Measurements from ENCODE around the gene NPDC1.

NPDC1 gene

DNA sequence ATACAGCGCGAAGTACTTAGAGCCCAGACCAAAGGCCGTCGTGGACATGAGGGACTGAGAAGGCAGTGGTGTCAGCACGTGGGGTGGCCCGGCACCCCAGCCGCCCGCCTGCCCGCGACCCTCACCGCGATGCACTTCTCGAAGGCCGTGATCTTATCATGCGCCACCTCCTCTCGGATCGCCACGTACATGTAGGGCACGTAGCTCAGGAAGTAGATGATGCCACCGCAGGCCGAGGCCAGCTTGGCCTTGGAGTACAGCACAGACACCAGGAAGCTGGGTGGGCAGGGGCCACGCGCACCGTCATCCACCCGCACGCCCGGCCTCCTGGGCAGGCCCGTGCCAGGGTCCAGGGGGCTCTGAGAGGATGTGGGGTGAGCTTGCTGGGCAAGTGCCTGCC, 28.9 kb downstream of the NPDC1 start:
- no peak for TF ChIP-seq USF1 (IDR thresholded peaks at IDR 0.05)
- no peak for TF ChIP-seq NFIC (IDR thresholded peaks at IDR 0.05)
- no peak for TF ChIP-seq EGR1 (IDR thresholded peaks at IDR 0.05)
- no peak for TF ChIP-seq ZBTB7A (IDR thresholded peaks at IDR 0.05; ENCODE audit: low read depth)
- TF ChIP-seq TCF12 (IDR thresholded peaks at IDR 0.05; ENCODE audit: low read depth): no peak
- TF ChIP-seq EP300 (IDR thresholded peaks at IDR 0.05; ENCODE audit: borderline replicate concordance): no peak
- TF ChIP-seq FOXM1 (IDR thresholded peaks at IDR 0.05; ENCODE audit: borderline replicate concordance, low read depth): no peak

GRCh38 chr9:137016436-137016835, 29.5 kb downstream of the NPDC1 start:
- TF ChIP-seq CEBPB (IDR thresholded peaks at IDR 0.05) (no peak), TAF1 (IDR thresholded peaks at IDR 0.05; ENCODE audit: low read depth) (no peak), USF1 (IDR thresholded peaks at IDR 0.05) (no peak), TEAD4 (IDR thresholded peaks at IDR 0.05) (no peak), YY1 (IDR thresholded peaks at IDR 0.05; ENCODE audit: low read depth) (no peak), EP300 (IDR thresholded peaks at IDR 0.05; ENCODE audit: borderline replicate concordance) (no peak), FOXM1 (IDR thresholded peaks at IDR 0.05; ENCODE audit: borderline replicate concordance, low read depth) (no peak), TCF12 (IDR thresholded peaks at IDR 0.05; ENCODE audit: low read depth) (no peak), ZBTB7A (IDR thresholded peaks at IDR 0.05; ENCODE audit: low read depth) (no peak)
- TF ChIP-seq, protein P1, sequence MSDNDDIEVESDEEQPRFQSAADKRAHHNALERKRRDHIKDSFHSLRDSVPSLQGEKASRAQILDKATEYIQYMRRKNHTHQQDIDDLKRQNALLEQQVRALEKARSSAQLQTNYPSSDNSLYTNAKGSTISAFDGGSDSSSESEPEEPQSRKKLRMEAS (IDR thresholded peaks at IDR 0.05): no peak
- TF ChIP-seq, protein P2, sequence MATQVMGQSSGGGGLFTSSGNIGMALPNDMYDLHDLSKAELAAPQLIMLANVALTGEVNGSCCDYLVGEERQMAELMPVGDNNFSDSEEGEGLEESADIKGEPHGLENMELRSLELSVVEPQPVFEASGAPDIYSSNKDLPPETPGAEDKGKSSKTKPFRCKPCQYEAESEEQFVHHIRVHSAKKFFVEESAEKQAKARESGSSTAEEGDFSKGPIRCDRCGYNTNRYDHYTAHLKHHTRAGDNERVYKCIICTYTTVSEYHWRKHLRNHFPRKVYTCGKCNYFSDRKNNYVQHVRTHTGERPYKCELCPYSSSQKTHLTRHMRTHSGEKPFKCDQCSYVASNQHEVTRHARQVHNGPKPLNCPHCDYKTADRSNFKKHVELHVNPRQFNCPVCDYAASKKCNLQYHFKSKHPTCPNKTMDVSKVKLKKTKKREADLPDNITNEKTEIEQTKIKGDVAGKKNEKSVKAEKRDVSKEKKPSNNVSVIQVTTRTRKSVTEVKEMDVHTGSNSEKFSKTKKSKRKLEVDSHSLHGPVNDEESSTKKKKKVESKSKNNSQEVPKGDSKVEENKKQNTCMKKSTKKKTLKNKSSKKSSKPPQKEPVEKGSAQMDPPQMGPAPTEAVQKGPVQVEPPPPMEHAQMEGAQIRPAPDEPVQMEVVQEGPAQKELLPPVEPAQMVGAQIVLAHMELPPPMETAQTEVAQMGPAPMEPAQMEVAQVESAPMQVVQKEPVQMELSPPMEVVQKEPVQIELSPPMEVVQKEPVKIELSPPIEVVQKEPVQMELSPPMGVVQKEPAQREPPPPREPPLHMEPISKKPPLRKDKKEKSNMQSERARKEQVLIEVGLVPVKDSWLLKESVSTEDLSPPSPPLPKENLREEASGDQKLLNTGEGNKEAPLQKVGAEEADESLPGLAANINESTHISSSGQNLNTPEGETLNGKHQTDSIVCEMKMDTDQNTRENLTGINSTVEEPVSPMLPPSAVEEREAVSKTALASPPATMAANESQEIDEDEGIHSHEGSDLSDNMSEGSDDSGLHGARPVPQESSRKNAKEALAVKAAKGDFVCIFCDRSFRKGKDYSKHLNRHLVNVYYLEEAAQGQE (IDR thresholded peaks at IDR 0.05; ENCODE audit: low read depth): no peak

GRCh38 chr9:137015976-137016375, 30.0 kb downstream of the NPDC1 start:
- no peak for TF ChIP-seq CREB1 (IDR thresholded peaks at IDR 0.05; ENCODE audit: low read depth)
- no peak for TF ChIP-seq NFIC (IDR thresholded peaks at IDR 0.05)
- no peak for TF ChIP-seq TEAD4 (IDR thresholded peaks at IDR 0.05)
- TF ChIP-seq, protein P1 (IDR thresholded peaks at IDR 0.05): no peak
- no peak for TF ChIP-seq TCF12 (IDR thresholded peaks at IDR 0.05; ENCODE audit: low read depth)
- no peak for TF ChIP-seq YY1 (IDR thresholded peaks at IDR 0.05; ENCODE audit: low read depth)
- no peak for TF ChIP-seq EP300 (IDR thresholded peaks at IDR 0.05; ENCODE audit: borderline replicate concordance)

GRCh38 chr9:137015540-137015930, 30.4 kb downstream of the NPDC1 start:
- no peak for TF ChIP-seq NFIC (IDR thresholded peaks at IDR 0.05)
- TF ChIP-seq YY1 (IDR thresholded peaks at IDR 0.05; ENCODE audit: low read depth): no peak
- TF ChIP-seq CREB1 (IDR thresholded peaks at IDR 0.05; ENCODE audit: low read depth): no peak
- no peak for TF ChIP-seq FOXM1 (IDR thresholded peaks at IDR 0.05; ENCODE audit: borderline replicate concordance, low read depth)
- TF ChIP-seq RAD21 (IDR thresholded peaks at IDR 0.05; ENCODE audit: low read depth): no peak
- TF ChIP-seq, protein P2 (IDR thresholded peaks at IDR 0.05; ENCODE audit: low read depth): no peak
- no peak for TF ChIP-seq USF1 (IDR thresholded peaks at IDR 0.05)
- no peak for TF ChIP-seq ZBTB7A (IDR thresholded peaks at IDR 0.05; ENCODE audit: low read depth)
- TF ChIP-seq EGR1 (IDR thresholded peaks at IDR 0.05): no peak
- TF ChIP-seq EP300 (IDR thresholded peaks at IDR 0.05; ENCODE audit: borderline replicate concordance): no peak
- no peak for TF ChIP-seq TCF12 (IDR thresholded peaks at IDR 0.05; ENCODE audit: low read depth)
- TF ChIP-seq TAF1 (IDR thresholded peaks at IDR 0.05; ENCODE audit: low read depth): no peak
- TF ChIP-seq CEBPB (IDR thresholded peaks at IDR 0.05): no peak
- no peak for TF ChIP-seq TEAD4 (IDR thresholded peaks at IDR 0.05)

GRCh38 chr9:137014776-137015539, 31.0 kb downstream of the NPDC1 start:
- peak; percentile 76; the same call in 1 of the 2 replicates for TF ChIP-seq NFIC (IDR thresholded peaks at IDR 0.05)
- TF ChIP-seq TCF12 (IDR thresholded peaks at IDR 0.05; ENCODE audit: low read depth): peak; percentile 85; the same call in 1 of the 2 replicates
- no peak for TF ChIP-seq ZBTB7A (IDR thresholded peaks at IDR 0.05; ENCODE audit: low read depth)
- no peak for TF ChIP-seq EGR1 (IDR thresholded peaks at IDR 0.05)
- TF ChIP-seq, protein P1 (IDR thresholded peaks at IDR 0.05): peak; percentile 24; the same call in 1 of the 2 replicates
- TF ChIP-seq EP300 (IDR thresholded peaks at IDR 0.05; ENCODE audit: borderline replicate concordance): peak; percentile 51
- TF ChIP-seq, protein P2 (IDR thresholded peaks at IDR 0.05; ENCODE audit: low read depth): no peak

Measured in Ishikawa (cell line).